Measurements from ENCODE around the gene ATP1B1.
"Not testable (repeated sequence)": the region's sequence is repeated elsewhere in the genome, so short reads cannot be mapped to it uniquely, and the experiment has no call there.

ATP1B1 gene

GRCh38 chr1:169125597-169125996 is 19.1 kb downstream of the ATP1B1 start:
- H3K36me3 ChIP-seq (ENCODE audit: control insufficient read depth in 2 of 2, insufficient read depth in 1 of 2, low read length in 2 of 2) = peaks cover 37 to 70% of the 10 kb centered on the region in 2 experiments
- TF ChIP-seq ZNF121 (tag by site-specific recombination; IDR thresholded peaks at IDR 0.05) = peak; percentile 74; the same call in 1 of the 2 replicates
- H3K4me3 ChIP-seq (ENCODE audit: low read depth, low read length); H3K4me1 ChIP-seq (ENCODE audit: control insufficient read depth, insufficient read depth, low read length); H3K9me3 ChIP-seq (ENCODE audit: control insufficient read depth, insufficient read depth, low read depth, low read length); H3K27ac ChIP-seq (ENCODE audit: extremely low read depth, low read depth, low read length); POLR2A ChIA-PET: not testable (repeated sequence)
- CTCF ChIA-PET = interaction anchor here (0.7 kb wide), 1 partner anchor 428 kb away, joined by 4 read pairs; no protein-coding TSS in a partner anchor

- no peaks in the 10 kb centered on the region for H3K9me3 ChIP-seq (ENCODE audit: control insufficient read depth, insufficient read depth, low read depth, low read length)
- CTCF ChIA-PET = interaction anchor here (0.7 kb wide), 1 partner anchor 123 kb away, joined by 5 read pairs; no protein-coding TSS in a partner anchor
- TF ChIP-seq, protein P1, sequence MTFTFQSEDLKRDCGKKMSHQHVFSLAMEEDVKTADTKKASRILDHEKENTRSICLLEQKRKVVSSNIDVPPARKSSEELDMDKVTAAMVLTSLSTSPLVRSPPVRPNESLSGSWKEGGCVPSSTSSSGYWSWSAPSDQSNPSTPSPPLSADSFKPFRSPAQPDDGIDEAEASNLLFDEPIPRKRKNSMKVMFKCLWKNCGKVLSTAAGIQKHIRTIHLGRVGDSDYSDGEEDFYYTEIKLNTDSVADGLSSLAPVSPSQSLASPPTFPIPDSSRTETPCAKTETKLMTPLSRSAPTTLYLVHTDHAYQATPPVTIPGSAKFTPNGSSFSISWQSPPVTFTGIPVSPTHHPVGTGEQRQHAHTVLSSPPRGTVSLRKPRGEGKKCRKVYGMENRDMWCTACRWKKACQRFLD (tag by site-specific recombination; IDR thresholded peaks at IDR 0.05) = no peak
- TF ChIP-seq ZNF146 (tag by site-specific recombination; IDR thresholded peaks at IDR 0.05) = no peak
- no peak for TF ChIP-seq GLIS1 (tag by site-specific recombination; IDR thresholded peaks at IDR 0.05)
- no peak for TF ChIP-seq ZNF791 (tag by site-specific recombination; IDR thresholded peaks at IDR 0.05)
- TF ChIP-seq ZNF121 (tag by site-specific recombination; IDR thresholded peaks at IDR 0.05) = 0 out of 2 replicates have a peak, but pooled peaks have one; percentile 43
- TF ChIP-seq HOXC10 (CRISPR knock-in tag; IDR thresholded peaks at IDR 0.05) = no peak
- H3K27ac ChIP-seq (ENCODE audit: extremely low read depth, low read depth, low read length) = no peak overlapping the region
- POLR2A ChIA-PET = no interaction called here
- H3K4me3 ChIP-seq (ENCODE audit: low read depth, low read length) = no peak overlapping the region
- H3K36me3 ChIP-seq (ENCODE audit: control insufficient read depth in 2 of 2, insufficient read depth in 1 of 2, low read length in 2 of 2) = peaks cover 37 to 75% of the 10 kb centered on the region in 2 experiments
- no peaks in the 10 kb centered on the region for H3K4me1 ChIP-seq (ENCODE audit: control insufficient read depth, insufficient read depth, low read length)
These were observed 19.8 kb downstream of the ATP1B1 start for GRCh38 chr1:169126335-169126734.

- Histone ChIP-seq H3K4me1 (ENCODE audit: control insufficient read depth, insufficient read depth, low read length) (no peaks in the 10 kb centered on the region), H3K27ac (ENCODE audit: extremely low read depth, low read depth, low read length) (no peak overlapping the region), H3K4me3 (ENCODE audit: low read depth, low read length) (no peak overlapping the region), H3K9me3 (ENCODE audit: control insufficient read depth, insufficient read depth, low read depth, low read length) (no peaks in the 10 kb centered on the region), H3K36me3 (ENCODE audit: control insufficient read depth in 2 of 2, insufficient read depth in 1 of 2, low read length in 2 of 2) (peaks cover 37 to 75% of the 10 kb centered on the region in 2 experiments)
- POLR2A ChIA-PET = no interaction called here
- TF ChIP-seq ZNF433 (tag by site-specific recombination; IDR thresholded peaks at IDR 0.05; ENCODE audit: low read depth) (no peak), ZNF302 (tag by site-specific recombination; IDR thresholded peaks at IDR 0.05; ENCODE audit: low read depth) (no peak), ZNF449 (tag by site-specific recombination; IDR thresholded peaks at IDR 0.05) (no peak), KLF9 (tag by site-specific recombination; IDR thresholded peaks at IDR 0.05; ENCODE audit: low read depth) (no peak), ZNF791 (tag by site-specific recombination; IDR thresholded peaks at IDR 0.05) (no peak), SP2 (tag by site-specific recombination; IDR thresholded peaks at IDR 0.05) (no peak), ZNF747 (tag by site-specific recombination; IDR thresholded peaks at IDR 0.05) (no peak), ZNF280D (tag by site-specific recombination; IDR thresholded peaks at IDR 0.05) (no peak), GLI4 (tag by site-specific recombination; IDR thresholded peaks at IDR 0.05) (no peak)
- TF ChIP-seq, protein P2, sequence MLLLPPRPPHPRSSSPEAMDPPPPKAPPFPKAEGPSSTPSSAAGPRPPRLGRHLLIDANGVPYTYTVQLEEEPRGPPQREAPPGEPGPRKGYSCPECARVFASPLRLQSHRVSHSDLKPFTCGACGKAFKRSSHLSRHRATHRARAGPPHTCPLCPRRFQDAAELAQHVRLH (tag by site-specific recombination; IDR thresholded peaks at IDR 0.05) = no peak
- CTCF ChIA-PET = interaction anchor here (0.7 kb wide), 1 partner anchor 124 kb away, joined by 5 read pairs; no protein-coding TSS in a partner anchor
These were observed 20.8 kb downstream of the ATP1B1 start for GRCh38 chr1:169127305-169127704.
